ENCODE data around the gene CFAP46.
"Not testable (repeated sequence)": the region's sequence is repeated elsewhere in the genome, so short reads cannot be mapped to it uniquely, and the experiment has no call there.

CFAP46 gene

GRCh38 chr10:132803416-132804210 lies 138.8 kb downstream of the CFAP46 start:
- ATAC-seq = no peak

DNA sequence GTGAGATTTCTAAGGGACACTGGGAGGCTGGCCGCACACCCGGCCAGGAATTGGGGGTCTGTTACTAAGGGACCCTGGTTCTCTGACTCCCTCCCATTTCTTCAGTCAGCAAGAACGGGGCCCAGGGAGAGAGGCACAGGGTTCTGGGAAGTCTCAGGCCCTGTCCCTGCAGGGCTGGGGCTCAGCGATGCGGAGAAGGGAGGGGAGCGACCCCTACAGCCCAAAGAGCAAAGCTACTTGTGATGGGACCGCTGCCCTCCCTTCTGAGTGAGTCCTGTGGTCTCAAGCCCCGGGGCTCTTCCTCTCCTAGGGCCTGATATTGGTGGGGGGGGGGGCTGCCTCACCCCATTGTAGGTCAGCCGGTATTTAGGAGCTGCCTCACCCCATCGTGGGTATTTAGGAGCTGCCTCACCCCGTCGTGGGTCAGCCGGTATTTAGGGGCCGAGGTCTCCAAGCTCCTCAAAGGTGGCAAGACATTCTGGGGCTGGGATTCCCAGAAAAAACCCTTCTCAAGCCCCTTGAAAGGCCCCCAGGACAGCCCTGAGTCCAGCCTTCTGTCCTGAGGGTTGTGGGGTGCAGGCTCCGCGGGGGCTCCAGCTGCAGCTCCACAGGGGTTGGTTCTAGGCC lies 139.6 kb downstream of the CFAP46 start:
- no peak for ATAC-seq

- no peak for ATAC-seq
Observed at GRCh38 chr10:132802048-132802447, 140.3 kb downstream of the CFAP46 start.

DNA sequence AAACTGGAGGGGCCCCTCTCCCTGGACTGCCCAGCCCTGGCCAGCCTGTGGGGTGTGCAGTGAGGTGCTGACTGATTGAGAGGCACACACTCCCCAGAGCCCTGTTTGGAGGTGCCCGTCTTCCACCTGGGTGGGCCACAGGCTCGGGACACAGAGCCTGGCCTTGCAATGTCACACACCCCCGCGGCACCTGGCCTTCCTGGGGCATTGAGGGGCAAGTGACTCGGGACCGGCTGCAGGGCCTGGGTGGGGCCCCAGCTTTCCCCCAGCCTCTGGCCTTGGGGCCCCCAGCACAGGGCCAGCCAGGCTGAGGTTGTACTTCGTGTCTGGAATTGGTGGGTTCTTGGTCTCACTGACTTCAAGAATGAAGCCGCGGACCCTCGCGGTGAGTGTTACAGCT lies 142.5 kb downstream of the CFAP46 start:
- no peak for ATAC-seq

GRCh38 chr10:132798876-132799275 lies 143.5 kb downstream of the CFAP46 start:
- no peak for ATAC-seq

- no peak for ATAC-seq
Observed at GRCh38 chr10:132798403-132798802, 144.0 kb downstream of the CFAP46 start.

GRCh38 chr10:132797986-132798385 lies 144.4 kb downstream of the CFAP46 start:
- not testable (repeated sequence) for ATAC-seq

- ATAC-seq = no peak
Observed at GRCh38 chr10:132796846-132797245, 145.5 kb downstream of the CFAP46 start.

DNA sequence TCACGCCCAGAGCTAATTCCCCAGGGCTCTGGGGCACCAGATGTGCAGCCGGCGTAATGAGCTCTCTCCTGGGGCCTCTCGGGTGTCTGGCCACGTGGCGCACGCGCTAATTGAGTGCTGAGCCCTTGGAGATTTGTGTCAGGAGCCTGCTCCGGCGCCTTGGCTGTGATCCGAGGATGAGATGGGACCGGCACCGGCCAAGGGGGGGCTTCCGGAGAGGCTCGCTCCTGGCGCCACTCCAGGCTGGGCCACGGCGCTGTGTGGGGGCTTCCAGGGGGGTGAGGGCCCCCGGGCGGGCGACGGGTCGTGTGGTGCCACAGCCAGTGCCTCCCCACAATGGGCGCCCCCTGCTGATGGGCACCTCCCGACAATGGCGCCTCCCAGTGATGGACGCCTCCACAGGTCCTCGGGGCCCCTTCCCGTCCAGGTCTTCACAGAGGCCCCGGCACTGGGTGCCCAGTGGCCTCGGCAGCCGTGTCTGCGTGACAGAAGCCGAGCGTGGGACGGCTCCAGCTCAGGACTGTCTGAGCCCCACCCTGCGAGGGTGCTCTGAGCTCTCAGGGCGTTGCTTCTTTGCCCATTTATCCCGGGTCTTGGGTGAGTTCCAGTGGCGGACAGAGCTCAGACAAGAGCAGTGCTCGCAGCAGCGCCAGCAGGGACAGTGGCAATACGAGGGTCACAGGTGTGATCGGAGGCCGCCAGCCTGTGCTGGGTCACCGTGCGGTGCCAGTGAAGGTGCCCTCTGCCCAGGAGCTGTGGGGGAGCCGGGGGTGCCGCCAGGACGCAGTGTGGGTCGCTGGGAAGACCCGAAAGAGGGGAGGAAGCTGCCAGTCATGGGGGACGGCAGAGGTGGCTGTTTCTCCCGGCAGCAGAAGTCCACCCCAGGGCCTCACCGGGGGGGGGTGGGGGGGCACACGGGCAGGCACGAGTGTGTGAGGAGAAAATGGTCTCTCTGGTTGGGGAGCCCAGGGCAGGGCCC lies 148.2 kb downstream of the CFAP46 start:
- ATAC-seq = no peak

DNA sequence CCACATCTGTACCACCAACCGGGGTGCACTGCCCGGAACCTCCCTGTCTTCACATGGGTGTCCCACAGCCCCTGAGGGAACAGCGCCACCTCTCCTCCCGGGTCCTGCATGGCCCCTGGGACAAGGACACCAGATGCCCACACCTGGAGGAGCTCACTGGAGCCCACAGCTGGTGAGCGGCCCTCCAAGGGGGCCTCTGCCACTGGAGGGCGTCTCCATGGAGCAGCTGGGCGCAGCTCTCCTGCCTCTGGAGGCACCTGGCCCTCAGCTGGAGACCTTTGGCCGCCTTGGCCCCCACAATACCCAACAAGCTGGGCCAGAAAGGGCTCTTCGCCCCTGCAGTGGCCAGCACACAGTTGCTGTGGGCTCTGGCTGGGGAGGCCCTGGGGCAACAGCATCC lies 149.2 kb downstream of the CFAP46 start:
- ATAC-seq = no peak

DNA sequence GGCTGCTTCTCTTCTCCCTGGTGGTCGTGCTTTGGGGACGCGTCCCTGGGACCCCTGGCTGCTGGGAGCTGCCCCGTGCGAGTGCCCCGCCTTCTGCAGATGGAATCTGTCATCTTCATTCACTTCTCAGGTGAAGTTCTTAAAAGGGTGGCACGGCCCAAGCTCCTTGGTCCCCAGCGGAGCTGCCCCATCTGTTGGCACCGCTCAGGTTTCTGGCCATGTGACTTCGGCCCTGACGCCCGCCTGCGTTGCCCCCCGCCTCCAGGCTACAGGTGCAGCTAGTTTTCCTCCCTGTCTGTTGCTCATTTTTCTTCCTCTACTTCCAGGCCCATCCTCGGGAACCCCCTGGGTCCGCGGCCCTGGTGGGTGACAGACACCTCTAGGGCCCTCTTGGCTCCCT lies 149.6 kb downstream of the CFAP46 start:
- no peak for ATAC-seq

- not testable (repeated sequence) for ATAC-seq
Observed at GRCh38 chr10:132792099-132792498, 150.3 kb downstream of the CFAP46 start.

GRCh38 chr10:132790934-132791829 lies 151.2 kb downstream of the CFAP46 start:
- no peak for ATAC-seq

DNA sequence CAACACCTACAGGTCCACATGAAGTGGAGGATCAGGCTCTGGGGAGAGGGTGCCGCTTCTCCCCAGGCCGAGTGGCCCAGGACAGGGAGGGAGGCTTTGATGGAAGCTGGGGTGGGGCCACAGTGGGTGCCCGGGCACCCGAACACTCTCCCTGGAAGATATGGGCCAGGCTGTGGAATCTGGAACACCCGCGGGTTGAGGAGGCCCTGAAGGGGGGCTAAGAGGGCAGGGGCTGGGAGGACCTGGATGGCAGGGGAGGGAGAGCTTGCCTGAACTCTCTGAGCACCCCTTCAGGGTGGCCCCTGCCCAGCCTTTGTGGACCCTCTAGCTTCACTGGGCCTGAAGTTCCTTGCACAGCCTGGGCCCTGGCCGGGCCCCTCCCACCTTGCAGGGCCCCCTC lies 151.9 kb downstream of the CFAP46 start:
- no peak for ATAC-seq

DNA sequence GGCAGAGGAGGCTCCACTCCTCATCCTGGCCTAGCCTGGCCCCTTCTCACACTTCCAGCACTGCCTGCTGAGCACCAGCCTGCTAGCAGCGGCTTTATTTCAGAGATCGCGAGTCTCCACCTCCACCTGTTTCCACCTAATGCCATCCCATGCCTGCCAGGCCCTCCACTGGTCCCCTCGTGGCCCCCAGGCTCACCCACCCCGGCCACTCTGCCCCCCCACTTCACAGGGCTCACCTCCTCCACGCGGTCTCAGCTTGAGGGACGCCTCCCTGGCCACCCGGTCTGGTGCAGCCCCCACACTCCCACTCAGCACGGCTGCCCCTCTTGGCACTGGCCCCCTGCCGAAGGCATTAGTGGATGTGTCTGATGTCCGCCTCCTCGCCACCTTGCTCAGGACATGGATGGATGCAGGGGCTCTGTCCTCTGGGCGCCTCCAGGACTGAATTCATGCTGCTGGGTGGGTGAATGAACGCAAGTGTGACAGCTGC lies 152.7 kb downstream of the CFAP46 start:
- no peak for ATAC-seq

GRCh38 chr10:132788831-132789219 lies 153.5 kb downstream of the CFAP46 start:
- no peak for ATAC-seq

DNA sequence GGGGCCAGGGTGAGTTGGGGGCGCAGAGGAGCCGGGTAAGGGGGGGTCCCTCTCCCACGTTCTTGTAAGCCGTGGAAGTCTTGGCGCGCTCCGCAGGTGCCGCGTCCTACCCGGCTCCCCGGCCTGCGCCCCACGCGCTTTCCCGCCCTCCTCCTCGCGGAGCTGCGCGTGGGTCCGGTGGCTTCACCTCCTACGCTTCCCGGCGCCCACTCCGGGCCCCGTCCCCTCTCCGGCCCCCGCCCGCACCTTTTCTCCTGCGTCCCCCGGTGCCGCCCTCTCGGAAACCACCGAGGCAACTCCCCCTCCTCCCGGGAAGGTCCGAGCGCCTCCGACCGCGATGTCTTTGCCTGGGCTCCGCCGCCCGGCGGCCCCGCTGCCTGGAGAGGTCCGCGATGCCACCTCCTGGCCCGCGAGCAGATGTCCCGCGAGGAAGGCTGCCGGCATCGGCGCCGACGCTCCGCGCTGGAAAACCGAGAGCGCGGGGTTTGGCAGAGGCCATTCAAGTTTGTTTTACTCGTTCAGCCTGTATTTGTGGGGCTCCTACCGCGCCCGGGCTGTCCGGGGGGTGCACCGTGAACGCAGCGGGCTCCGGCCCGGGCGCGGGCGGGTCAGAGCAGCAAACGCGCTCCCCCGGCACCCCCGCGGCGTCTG lies 154.1 kb downstream of the CFAP46 start:
- no peak for ATAC-seq

DNA sequence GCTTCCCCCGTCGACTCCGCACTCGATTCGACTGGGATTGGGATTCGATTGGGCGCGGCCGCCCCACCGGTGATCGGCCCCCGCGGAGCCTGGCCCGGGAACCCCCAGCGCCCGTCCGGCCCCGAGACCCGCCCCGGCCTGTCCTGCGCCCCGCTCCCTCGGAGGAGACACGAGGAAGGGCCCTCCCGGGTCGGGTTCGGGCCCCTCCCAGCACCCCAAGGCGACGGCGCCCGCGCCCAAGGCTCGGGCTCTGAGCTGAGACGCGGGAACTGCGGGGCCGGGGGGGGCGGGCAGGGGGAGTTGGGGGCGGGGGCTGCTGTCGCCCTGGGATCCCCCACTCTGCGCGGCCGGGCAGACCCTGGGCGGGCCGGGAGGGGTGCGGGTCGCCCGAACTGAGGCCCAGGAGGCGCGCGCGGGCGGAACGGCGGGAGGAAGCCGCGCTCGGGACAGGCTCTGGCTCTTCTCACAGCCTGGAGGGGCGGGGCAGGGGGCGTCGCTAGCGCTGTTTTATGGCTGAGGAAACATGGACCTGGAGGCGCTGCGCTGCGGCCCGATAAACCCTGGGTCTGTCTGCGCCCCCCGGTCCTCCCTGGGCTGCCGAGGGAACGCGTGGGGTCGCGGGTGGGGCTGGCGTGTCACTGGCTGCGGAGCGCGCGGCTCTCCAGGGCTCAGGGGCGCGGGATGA lies 154.7 kb downstream of the CFAP46 start:
- ATAC-seq = no peak

- ATAC-seq = no peak
Observed at GRCh38 chr10:132786884-132787494, 155.4 kb downstream of the CFAP46 start.

DNA sequence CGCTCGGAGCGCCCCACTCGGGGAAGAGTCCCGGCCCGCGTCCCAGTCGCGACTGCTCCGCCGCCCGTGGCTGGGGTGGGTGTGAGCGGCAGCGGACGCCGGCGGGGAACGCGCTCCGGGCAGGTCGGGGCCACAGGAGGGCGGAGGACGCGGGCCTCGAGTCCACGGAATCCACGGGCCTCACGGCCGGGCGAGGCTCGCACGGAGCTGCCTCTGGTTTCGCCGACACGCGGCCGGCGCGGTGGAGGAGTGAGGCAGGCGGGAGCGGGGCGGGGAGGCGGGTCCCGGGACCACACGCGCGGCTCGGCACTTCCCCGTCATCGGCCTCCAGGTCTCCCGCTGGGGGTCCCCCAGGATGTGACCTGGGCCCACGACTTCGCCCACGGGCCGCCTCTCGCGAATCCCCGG lies 155.9 kb downstream of the CFAP46 start:
- ATAC-seq = no peak
